ENCODE data around the gene PLEKHB2.

DNA sequence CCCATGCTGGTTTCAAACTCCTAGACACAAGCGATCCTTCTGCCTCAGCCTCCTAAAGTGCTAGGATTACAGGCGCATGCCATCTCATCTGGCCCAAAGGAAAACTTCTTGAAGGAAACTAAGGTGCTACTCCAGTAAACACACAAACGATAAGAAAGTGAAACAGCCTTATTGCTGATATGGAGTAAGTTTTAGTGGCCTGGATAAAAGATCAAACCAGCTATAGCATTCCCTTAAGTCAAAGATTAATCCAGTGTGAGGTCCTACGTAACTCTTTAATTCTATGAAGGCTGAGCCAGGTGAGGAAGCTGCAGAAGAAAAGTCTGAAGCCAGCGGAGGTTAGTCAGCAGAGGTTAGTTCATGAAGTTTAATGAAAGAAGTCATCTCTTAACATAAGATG lies 63.4 kb downstream of the PLEKHB2 start:
- TF ChIP-seq CTCF (conservative IDR thresholded peaks at IDR 0.05; ENCODE audit: low read length) (no peak), EZH2phosphoT487 (IDR thresholded peaks at IDR 0.05; ENCODE audit: borderline replicate concordance, low read depth, low read length) (no peak)

Measured in OCI-LY7 (cell line).